ENCODE results near the gene CCDC88C.

CCDC88C gene

GRCh38 chr14:91364524-91365270, 52.9 kb downstream of the CCDC88C start:
- DNase-seq, result no peak

- DNase-seq, result peak; percentile 27 to 28
These were observed 53.7 kb downstream of the CCDC88C start for GRCh38 chr14:91363776-91364523.

- DNase-seq, result peak in 1 of 2 experiments; percentile 47
These were observed 56.3 kb downstream of the CCDC88C start for GRCh38 chr14:91361233-91361811.

- no peak for DNase-seq
These were observed 57.0 kb downstream of the CCDC88C start for GRCh38 chr14:91360490-91361232.

GRCh38 chr14:91358654-91359220, 58.9 kb downstream of the CCDC88C start:
- no peak for DNase-seq

- DNase-seq, result no peak
These were observed 59.6 kb downstream of the CCDC88C start for GRCh38 chr14:91358025-91358319.

- DNase-seq, result no peak
These were observed 60.2 kb downstream of the CCDC88C start for GRCh38 chr14:91357272-91358024.

GRCh38 chr14:91356181-91356763, 61.3 kb downstream of the CCDC88C start:
- no peak for DNase-seq

GRCh38 chr14:91354979-91355685, 62.5 kb downstream of the CCDC88C start:
- DNase-seq, result peak; percentile 79 to 95

GRCh38 chr14:91354221-91354916, 63.3 kb downstream of the CCDC88C start:
- no peak for DNase-seq

- no peak for DNase-seq
These were observed 64.6 kb downstream of the CCDC88C start for GRCh38 chr14:91352728-91353692.

- peak in 1 of 2 experiments; percentile 51 for DNase-seq
These were observed 65.6 kb downstream of the CCDC88C start for GRCh38 chr14:91352053-91352452.

- no peak for DNase-seq
These were observed 66.1 kb downstream of the CCDC88C start for GRCh38 chr14:91351512-91351862.

- DNase-seq, result no peak
These were observed 66.7 kb downstream of the CCDC88C start for GRCh38 chr14:91350813-91351511.

- DNase-seq, result no peak
These were observed 67.2 kb downstream of the CCDC88C start for GRCh38 chr14:91350483-91350812.

GRCh38 chr14:91349481-91350074, 68.0 kb downstream of the CCDC88C start:
- DNase-seq, result no peak

GRCh38 chr14:91348845-91349465, 68.7 kb downstream of the CCDC88C start:
- no peak for DNase-seq

- no peak for DNase-seq
These were observed 70.8 kb downstream of the CCDC88C start for GRCh38 chr14:91346838-91347173.

Measured in NCI-H2081 (cell line).